AG09319 (cell line): Measurements from ENCODE around the gene TMEM35A.
"Not testable (repeated sequence)": the region's sequence is repeated elsewhere in the genome, so short reads cannot be mapped to it uniquely, and the experiment has no call there.

ENCODE experiments used
- DNase-seq: peaks from one replicate; pipeline ENCODE4 v3.0.0-alpha.2; 2010; ENCODE audit warnings: low read depth; ENCODE audit errors: extremely low read depth
- TF ChIP-seq, protein P1 (sequence below): IDR thresholded peaks from 2 replicates; pipeline ENCODE4 v1.5.1; 2011; ENCODE audit warnings: low read depth, mild to moderate bottlenecking, inconsistent platforms, low read length, moderate library complexity

TMEM35A gene, protein sequence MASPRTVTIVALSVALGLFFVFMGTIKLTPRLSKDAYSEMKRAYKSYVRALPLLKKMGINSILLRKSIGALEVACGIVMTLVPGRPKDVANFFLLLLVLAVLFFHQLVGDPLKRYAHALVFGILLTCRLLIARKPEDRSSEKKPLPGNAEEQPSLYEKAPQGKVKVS

DNA sequence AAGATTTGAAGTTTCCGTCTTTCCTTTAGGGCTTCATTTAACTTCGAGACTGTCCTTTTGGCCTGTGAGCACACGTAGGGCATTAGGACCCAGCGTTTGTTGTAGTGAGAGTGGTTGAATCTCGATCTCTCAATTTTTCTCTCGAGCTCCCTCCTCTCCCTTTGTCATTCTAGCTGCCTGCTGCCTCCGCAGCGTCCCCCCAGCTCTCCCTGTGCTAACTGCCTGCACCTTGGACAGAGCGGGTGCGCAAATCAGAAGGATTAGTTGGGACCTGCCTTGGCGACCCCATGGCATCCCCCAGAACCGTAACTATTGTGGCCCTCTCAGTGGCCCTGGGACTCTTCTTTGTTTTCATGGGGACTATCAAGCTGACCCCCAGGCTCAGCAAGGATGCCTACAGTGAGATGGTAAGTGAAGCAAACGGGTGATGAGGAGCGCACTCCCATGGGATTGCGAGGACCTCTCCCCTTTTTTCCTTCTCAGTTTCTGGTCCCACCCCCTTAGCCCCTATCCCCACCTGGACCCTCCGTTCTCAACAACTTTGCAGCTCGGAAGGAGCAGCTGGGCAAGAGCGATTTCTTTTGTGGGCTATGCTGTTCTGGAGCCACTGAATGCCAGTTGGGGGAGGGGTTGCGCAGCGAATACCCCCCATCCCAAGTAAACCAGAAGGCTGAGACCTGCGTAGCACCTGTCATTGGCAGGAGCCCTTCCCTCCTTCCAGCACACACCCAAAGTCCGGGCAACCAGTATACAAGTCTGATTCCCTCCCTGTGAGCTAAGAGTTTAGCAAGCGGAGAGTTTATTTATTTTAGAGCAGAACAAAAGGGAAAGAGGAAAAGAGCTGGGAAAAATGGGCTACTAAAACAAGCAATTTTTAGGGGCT, at the start of gene TMEM35A:
Gene TMEM35A (plus strand): TSS at position 164 of the 883 bp plus-strand sequence. CDS start 124 bp downstream, at position 288.
- DNase-seq, result no peak
- TF ChIP-seq, protein P1, sequence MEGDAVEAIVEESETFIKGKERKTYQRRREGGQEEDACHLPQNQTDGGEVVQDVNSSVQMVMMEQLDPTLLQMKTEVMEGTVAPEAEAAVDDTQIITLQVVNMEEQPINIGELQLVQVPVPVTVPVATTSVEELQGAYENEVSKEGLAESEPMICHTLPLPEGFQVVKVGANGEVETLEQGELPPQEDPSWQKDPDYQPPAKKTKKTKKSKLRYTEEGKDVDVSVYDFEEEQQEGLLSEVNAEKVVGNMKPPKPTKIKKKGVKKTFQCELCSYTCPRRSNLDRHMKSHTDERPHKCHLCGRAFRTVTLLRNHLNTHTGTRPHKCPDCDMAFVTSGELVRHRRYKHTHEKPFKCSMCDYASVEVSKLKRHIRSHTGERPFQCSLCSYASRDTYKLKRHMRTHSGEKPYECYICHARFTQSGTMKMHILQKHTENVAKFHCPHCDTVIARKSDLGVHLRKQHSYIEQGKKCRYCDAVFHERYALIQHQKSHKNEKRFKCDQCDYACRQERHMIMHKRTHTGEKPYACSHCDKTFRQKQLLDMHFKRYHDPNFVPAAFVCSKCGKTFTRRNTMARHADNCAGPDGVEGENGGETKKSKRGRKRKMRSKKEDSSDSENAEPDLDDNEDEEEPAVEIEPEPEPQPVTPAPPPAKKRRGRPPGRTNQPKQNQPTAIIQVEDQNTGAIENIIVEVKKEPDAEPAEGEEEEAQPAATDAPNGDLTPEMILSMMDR, result no peak

DNA sequence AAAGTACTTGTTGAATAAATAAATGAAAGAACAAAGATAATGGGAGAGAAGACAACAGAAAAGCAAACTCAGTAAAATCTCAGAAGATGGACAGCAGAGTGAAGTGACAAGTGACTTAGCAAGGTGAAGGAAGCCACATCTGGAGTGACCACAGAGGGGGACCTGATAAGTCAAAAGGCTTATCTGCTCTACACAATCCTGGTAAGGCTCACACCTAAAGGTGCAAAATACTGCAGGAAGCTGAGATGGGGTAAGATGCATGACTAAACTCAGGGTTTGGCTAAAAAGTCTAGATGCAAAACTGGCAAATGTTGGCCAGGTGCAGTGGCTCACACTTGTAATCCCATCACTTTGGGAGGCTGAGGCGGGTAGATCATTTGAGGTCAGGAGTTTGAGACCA, 49.0 kb upstream of the TMEM35A start:
- no peak for DNase-seq

DNA sequence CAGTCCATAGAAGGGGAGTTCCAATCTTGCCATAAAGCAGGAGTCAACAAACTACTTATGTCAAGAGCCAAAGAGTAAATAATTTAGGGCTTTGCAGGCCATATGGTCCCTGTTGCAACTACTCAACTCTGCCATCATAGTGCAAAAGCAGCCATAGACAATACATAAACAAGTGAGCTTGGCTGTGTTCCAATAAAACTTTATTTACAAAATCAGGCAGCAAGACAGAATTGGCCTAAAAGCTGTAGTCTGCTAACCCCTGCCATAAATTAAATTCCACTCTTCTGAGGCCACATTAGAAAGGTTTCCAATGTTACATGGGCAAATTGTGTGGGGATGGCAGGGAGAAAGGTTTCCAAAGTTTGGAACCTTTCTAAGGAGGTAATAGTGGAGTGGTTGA, 41.4 kb upstream of the TMEM35A start:
- DNase-seq, result no peak
- TF ChIP-seq, protein P1, result no peak

More for the DNA sequence above, 49.0 kb upstream of the TMEM35A start:
- TF ChIP-seq, protein P1, result no peak

DNA sequence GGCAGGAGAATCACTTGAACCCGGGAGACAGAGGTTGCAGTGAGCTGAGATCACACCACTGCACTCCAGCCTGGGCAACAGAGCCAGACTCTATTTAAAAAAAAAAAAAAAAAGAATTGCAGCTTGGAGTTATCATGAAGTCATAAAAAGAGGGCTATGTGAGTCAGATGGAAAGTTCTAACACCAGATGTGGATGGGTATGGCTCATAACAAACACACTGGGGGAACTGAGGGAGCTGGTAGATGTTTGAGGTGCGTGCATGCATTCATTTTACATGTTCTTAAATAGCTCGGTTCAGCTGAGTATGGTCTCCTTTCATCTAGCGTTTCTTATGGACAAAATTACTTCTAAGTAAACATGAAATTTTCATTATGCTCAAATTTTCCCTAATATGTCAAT, 38.5 kb upstream of the TMEM35A start:
- DNase-seq, result no peak
- TF ChIP-seq, protein P1, result no peak

DNA sequence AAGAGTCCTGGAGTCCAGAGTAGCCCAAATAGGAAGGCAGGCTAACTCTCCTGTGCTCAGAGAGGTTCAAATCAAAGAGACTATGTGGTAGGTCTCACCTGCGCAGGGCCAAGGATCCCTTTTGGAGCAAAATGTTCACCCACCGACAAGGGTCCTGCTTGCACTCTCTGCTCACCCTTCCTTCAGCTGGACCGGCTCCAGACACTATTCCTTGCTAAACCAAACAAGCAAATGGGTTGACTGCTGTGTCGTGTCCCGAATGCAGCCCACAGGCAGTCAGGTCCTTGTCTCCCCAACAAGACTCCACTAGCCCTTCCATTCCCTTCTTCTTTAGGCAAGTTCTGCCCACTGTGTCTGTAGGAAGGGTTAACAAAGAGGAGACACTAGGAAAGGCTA, 27.5 kb upstream of the TMEM35A start:
- TF ChIP-seq, protein P1, result no peak

DNA sequence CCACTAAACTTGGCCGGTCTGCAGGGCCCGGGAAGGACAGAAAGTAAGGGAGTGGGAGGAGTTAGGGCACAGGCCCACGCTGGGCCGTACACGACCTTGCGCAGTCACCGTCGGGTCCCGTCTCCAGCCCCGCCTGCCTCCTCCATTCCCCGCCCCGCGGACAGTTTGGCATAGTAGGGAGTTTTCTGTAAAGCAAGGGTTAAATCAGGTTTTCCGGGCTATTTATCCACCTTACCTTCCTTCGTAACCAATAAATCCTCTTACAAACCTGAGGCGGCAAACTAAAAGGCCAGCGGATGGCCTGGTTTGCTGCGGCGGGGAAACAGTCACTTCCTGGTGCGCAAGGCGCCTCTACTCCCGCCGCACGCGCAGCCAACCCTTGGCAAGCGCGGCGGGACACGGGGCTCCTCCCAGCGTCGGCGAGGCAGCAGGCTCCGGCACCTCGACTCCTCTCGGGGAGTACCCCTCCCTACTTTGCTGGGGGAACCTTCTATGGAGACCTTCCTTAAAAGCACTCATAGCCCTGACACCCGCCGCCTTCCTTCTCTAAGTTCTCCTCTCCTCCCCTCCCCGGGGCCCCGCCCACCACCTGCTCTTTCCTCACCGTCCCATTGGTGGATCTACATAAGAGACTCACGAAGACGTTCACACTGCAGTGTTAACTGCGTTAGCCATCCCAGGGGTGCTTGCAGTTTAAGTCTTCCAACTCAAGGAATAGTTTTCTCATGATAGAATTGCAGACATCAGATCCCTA, 27.0 kb upstream of the TMEM35A start, which contains the start of gene TRMT2B:
Gene TRMT2B (minus strand): TSS at position 563 of the 754 bp plus-strand sequence. CDS start 9,822 bp downstream, outside the sequence.
- TF ChIP-seq, protein P1, result no peak; the same call in 1 of the 2 replicates
- peak; percentile 10 for DNase-seq

More for the DNA sequence above, 27.5 kb upstream of the TMEM35A start:
- no peak for DNase-seq

DNA sequence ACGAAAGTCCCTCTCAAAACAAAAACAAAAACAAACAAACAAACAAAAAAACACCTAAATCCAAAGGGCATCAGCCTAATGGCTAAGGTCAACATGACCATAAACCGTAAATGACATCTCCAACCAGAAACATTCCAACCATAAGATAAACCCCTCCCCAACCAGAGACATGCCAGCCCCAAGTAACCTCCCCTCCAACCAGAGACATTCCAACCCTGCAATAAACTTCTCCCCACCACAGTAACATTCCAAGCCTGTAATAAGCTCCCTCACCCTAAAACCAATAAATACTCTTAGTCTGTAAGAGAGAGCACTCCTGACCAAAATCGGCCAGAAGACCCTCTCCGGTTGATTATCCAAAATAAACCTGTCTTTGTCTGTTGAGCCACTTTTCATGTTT, 22.1 kb upstream of the TMEM35A start:
- DNase-seq, result not testable (repeated sequence)
